PC-3 (cell line): Measurements from ENCODE around the gene LTBP1. TPM values are rescaled to one million over a fixed set of nuclear protein-coding genes. Genes with fewer than 3 reads are reported as not detected.

Experiments
- ATAC-seq: fragments of 200-7000 bp; cut with Tn5 transposase; 2 replicates; pipeline ENCODE4 v1.9.1; 2020; ENCODE audit warnings: mild to moderate bottlenecking, moderate library complexity
- BruUV-seq: library from RNA; stranded (reverse); fragments of 400-500 nt; replicated peaks from 2 replicates; lab custom pipeline; 2021; lab: Mats Ljungman, UMichigan
- CTCF ChIA-PET: fragments of 300-600 bp; sonication (Branson Sonifier 250); formaldehyde crosslinking; loops from one replicate; lab custom pipeline; 2022; ENCODE audit warnings: antibody characterized with exemption; lab: Charles Lee
- POLR2A ChIA-PET: fragments of 300-600 bp; sonication (Branson Sonifier 250); formaldehyde crosslinking; loops from one replicate; lab custom pipeline; 2022; ENCODE audit warnings: antibody characterized with exemption; ENCODE audit not compliant: unreplicated experiment; lab: Charles Lee
- DNase-seq: peaks from one replicate; pipeline ENCODE4 v3.0.0-alpha.2; 2015
- H2AFZ ChIP-seq: fragments of 300-600 bp; sonication (generic); 2 replicates; pipeline ENCODE4 v1.6.0; 2016; ENCODE audit warnings: antibody characterized with exemption, low read length
- H3F3A ChIP-seq: fragments of 300-600 bp; sonication (generic); one replicate; pipeline ENCODE4 v1.6.0; 2017; ENCODE audit warnings: antibody characterized with exemption, low read length, control low read depth, mild to moderate bottlenecking; ENCODE audit not compliant: unreplicated experiment
- H3K27ac ChIP-seq: fragments of 300-600 bp; sonication (generic); 2 replicates; pipeline ENCODE4 v1.5.1; 2016; ENCODE audit warnings: mild to moderate bottlenecking, low read length
- H3K27me3 ChIP-seq: fragments of 300-600 bp; sonication (generic); 2 replicates; pipeline ENCODE4 v1.6.1; 2016; ENCODE audit warnings: low read length, mixed read lengths
- H3K36me3 ChIP-seq: fragments of 300-600 bp; sonication (generic); 2 replicates; pipeline ENCODE4 v1.6.1; 2016; ENCODE audit warnings: low read depth, mixed run types, low read length, mixed read lengths
- H3K4me1 ChIP-seq: fragments of 300-600 bp; sonication (generic); 2 replicates; pipeline ENCODE4 v1.5.1; 2016; ENCODE audit warnings: low read length; ENCODE audit not compliant: insufficient read depth
- H3K4me2 ChIP-seq: fragments of 300-600 bp; sonication (generic); 2 replicates; pipeline ENCODE4 v1.6.0; 2016; ENCODE audit warnings: low read length
- H3K4me3 ChIP-seq: fragments of 300-600 bp; sonication (generic); 2 replicates; pipeline ENCODE4 v1.5.1; 2016; ENCODE audit warnings: mild to moderate bottlenecking, low read length, mixed read lengths
- H3K79me2 ChIP-seq: fragments of 300-600 bp; sonication (generic); 2 replicates; pipeline ENCODE4 v1.6.1; 2017; ENCODE audit warnings: low read length, mixed read lengths
- H3K9ac ChIP-seq: fragments of 300-600 bp; sonication (generic); 2 replicates; pipeline ENCODE4 v1.6.0; 2016; ENCODE audit warnings: mild to moderate bottlenecking, low read length
- H3K9me2 ChIP-seq: fragments of 300-600 bp; sonication (generic); replicated peaks from 2 replicates; pipeline ENCODE4 v1.6.1; 2016; ENCODE audit warnings: mixed run types, low read length, mixed read lengths
- H3K9me3 ChIP-seq: fragments of 300-600 bp; sonication (generic); 2 replicates; pipeline ENCODE4 v1.6.1; 2016; ENCODE audit warnings: low read length, mixed read lengths
- H4K20me1 ChIP-seq: fragments of 300-600 bp; sonication (generic); 2 replicates; pipeline ENCODE4 v1.6.1; 2016; ENCODE audit warnings: low read length, mixed read lengths
- CTCF ChIP-seq: fragments of 300-600 bp; sonication (generic); conservative IDR thresholded peaks from 2 replicates; pipeline ENCODE4 v1.5.1; 2017; ENCODE audit warnings: antibody characterized with exemption, low read depth, mild to moderate bottlenecking, low read length
- EZH2 ChIP-seq: fragments of 300-600 bp; sonication (generic); IDR thresholded peaks from one replicate; pipeline ENCODE4 v1.6.1; 2017; ENCODE audit warnings: antibody characterized with exemption, mild to moderate bottlenecking, low read length; ENCODE audit not compliant: unreplicated experiment
- EZH2phosphoT487 ChIP-seq: fragments of 300-600 bp; sonication (generic); IDR thresholded peaks from 2 replicates; pipeline ENCODE4 v1.6.1; 2018; ENCODE audit warnings: mild to moderate bottlenecking, antibody characterized with exemption, low read length, borderline replicate concordance
- intact Hi-C: fragments of 100-400 bp; cut with micrococcal nuclease; formaldehyde crosslinking; loops from 2 replicates; pipeline ENCODE4 v1.9.0; 2023
- total RNA-seq: library from RNA; depleted of rRNA; stranded (reverse); fragments of >200 nt; gene quantifications from 2 replicates; pipeline ENCODE4 v1.2.3, GENCODE V29; 2014

LTBP1 gene
- total RNA-seq, 1 experiment from 2014 or later = 45.9 TPM

GRCh38 chr2:33106115-33106514, 159.4 kb downstream of the LTBP1 start:
- Histone ChIP-seq H3K27me3 (no peaks in the 10 kb centered on the region), H3K9me2 (no peaks in the 10 kb centered on the region), H3K4me3 (no peak overlapping the region), H4K20me1 (no peaks in the 10 kb centered on the region), H3K79me2 (no peaks in the 10 kb centered on the region), H3K9ac (no peak overlapping the region), H3K9me3 (no peaks in the 10 kb centered on the region), H3K36me3 (no peaks in the 10 kb centered on the region), H2AFZ (no peak overlapping the region), H3K27ac (no peak overlapping the region), H3F3A (no peaks in the 10 kb centered on the region), H3K4me1 (peaks cover 28% of the 10 kb centered on the region), H3K4me2 (no peak overlapping the region)
- no peak for TF ChIP-seq CTCF
- no peak for TF ChIP-seq EZH2
- no peak for TF ChIP-seq EZH2phosphoT487
- BruUV-seq = no TSS peak
- POLR2A ChIA-PET = no interaction called here
- DNase-seq (no peak), ATAC-seq (no peak)
- CTCF ChIA-PET = no interaction called here
- intact Hi-C loops = no loop called here

GRCh38 chr2:33107690-33108482, 161.1 kb downstream of the LTBP1 start:
- Histone ChIP-seq H4K20me1 (no peaks in the 10 kb centered on the region), H3K9me2 (no peaks in the 10 kb centered on the region), H2AFZ (0 out of 2 replicates have a peak overlapping the region, but pooled peaks have one; percentile 14), H3K9me3 (no peaks in the 10 kb centered on the region), H3K27me3 (no peaks in the 10 kb centered on the region), H3K36me3 (no peaks in the 10 kb centered on the region), H3K27ac (no peak overlapping the region), H3K4me3 (no peak overlapping the region), H3K4me2 (peak overlapping the region; percentile 22; the same call in 1 of the 2 replicates), H3F3A (no peaks in the 10 kb centered on the region), H3K9ac (no peak overlapping the region), H3K4me1 (peaks cover 28% of the 10 kb centered on the region), H3K79me2 (no peaks in the 10 kb centered on the region)
- ChIA-PET POLR2A (no interaction called here), CTCF (no interaction called here)
- intact Hi-C loops = no loop called here
- no peak for ATAC-seq
- no TSS peak for BruUV-seq
- no peak for TF ChIP-seq EZH2
- TF ChIP-seq EZH2phosphoT487 = no peak
- no peak for TF ChIP-seq CTCF
- no peak for DNase-seq
